T-helper 1 cell treated with Interleukin-12 subunit alpha and Interleukin-12 subunit beta and Interleukin-4 antibody, amounts not matched to agents 30 ng/mL and 1 ng/mL, for 36 hours (primary cell): Measurements from ENCODE around the gene LYRM4. TPM values are rescaled to one million over a fixed set of nuclear protein-coding genes. Genes with fewer than 3 reads are reported as not detected.

ENCODE experiments used
- intact Hi-C: fragments of 100-400 bp; cut with micrococcal nuclease; formaldehyde crosslinking; loops from one replicate; pipeline ENCODE4 v1.15.1; 2024
- total RNA-seq: library from RNA; stranded (reverse); gene quantifications from 2 replicates; pipeline ENCODE4 v1.2.3, GENCODE V29; 2022

Gene LYRM4
- 25.8 and 26.9 TPM in 2 replicates for total RNA-seq

DNA sequence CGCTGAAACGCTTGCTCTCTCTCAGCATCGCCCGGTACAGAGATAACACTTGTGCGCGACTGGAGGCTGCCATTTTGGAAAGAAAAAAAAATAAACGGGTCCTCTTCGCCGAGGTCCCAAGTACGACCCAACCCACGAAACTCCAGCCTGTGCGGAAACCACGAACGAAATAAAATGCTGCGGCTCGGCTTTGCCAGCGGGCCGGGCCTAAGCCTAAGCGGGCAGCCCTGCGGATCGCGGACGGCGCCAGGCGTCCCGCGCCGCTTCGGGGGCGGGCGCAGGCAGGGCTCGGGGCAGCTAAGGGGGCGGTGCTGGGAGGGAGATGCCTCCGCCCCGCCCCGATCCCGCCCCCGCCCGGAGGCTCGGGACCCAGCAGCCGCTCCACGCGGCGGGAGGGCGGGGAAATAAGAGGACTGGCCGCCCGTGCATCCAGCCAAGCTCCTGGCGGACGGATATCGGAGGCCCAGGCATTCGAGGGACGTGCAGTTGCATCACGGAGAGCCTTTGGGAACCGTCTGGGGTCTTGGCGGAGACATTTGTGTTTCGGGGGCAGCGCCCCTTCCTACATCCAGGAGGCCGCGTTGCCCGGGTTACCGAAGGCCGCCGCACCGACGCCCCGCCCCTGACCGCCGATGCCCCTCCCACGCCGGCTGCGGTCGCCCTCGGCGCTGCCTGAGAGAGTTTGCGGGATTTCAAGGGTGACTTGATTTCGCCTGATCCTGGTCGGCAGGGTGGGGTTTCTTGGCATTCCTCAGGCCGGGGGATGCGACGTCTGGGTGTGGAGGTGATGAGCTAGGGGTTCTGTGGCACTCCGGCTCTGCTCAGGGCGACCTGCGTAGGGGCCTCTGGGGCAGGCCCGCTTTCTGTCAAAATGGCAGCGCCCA lies at the start of gene LYRM4, which contains the start of gene FARS2:
Gene LYRM4 (minus strand): TSS at position 290 of the 884 bp plus-strand sequence. CDS start 217 bp downstream, at position 73.
Gene FARS2 (plus strand): TSS at position 853 of the 884 bp plus-strand sequence.
- intact Hi-C loops: loop anchor here (1.0 to 5.0 kb wide), 11 partner anchors 19 to 1243 kb away; partner anchors contain the start of genes CDYL, ECI2 and NRN1

DNA sequence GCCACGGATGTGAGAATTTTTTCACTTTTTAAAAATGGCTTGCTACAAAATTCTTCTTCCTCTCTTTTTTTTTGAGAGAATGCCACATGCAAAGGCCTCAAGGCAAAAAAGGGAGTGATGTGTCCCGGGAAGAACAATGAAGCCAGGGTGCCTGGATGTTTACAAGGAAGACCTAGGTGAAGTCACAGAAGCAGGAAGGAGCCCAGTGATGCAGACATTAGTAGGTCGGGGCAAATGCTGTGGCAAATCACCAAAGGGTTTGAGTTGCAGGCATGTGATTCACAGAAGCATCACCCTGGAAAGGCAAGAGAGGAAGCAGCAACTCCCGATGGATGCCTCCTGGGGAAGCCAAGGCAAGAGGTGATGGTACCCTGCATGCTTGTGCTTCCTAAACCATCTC lies 47.3 kb upstream of the LYRM4 start:
- intact Hi-C loops: no loop called here

DNA sequence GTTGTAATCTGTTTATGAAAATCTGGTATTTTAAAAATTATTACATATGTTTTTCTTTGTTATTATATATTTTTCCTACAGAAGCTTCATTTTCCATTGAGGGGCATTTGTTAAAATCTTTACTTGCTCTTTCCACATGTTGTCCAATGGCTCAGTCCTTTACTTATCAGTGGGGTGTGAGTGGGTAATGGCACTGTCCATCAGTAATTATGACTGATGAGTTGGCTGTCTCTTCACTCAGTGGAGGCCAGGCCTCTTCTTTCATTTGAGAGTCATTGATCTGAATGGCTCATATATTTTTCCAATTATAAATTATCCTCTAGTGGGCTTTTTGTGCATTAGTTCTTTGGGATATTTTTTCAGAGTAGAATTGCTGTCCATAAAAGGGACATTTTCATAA lies 46.3 kb upstream of the LYRM4 start:
- intact Hi-C loops: no loop called here

DNA sequence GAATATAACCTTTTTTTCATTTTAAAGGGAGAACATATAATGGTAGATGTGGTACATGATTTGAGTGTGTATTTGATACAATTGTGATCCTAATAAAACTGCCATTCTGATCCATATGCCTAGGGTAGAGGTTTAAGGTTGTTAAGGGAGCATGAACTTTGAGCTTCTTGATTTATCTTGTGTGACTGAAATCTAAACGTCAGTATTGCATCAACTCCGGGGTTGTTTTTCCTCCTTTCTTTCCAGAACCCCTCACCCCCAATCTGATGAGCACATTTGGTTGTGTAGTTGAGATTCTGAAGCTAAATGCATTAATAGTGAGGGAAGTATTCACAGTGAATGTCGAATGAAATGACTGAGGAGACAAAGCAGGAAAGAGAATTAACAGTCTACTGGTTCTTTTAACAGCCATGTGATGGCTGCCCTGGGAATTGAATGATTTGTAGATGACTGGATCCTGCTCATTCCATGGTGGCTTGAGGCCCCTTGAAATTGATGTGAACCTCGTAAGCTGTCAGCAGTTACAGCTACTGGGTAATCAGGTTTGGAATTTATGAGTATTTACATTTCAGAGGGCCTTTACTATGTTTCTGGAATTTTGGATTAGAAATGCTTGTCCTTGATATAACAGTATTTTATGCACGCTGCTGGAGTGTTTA lies 45.3 kb upstream of the LYRM4 start:
- intact Hi-C loops: no loop called here

DNA sequence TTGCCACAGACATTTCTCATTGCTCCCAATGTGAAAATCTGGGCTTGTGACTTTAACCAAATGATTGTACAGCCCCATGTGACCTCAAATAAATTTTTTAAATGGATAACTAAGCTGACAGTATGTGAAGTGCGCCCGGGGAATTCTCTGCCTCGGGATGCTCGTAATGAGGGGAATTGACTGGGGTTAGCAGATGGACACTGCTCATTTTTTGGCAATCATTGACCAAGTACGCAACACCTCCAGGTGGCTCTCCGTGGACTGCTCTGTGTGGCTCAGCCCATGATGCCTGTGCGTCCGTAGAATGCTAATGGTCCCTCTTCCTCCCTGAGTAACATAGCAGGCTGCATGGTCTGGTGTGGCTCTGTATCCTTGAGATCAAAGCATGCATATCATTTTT lies 42.9 kb upstream of the LYRM4 start:
- intact Hi-C loops: loop anchor here (1.0 to 2.0 kb wide), 5 partner anchors 23 to 160 kb away; partner anchors contain the start of gene LYRM4

DNA sequence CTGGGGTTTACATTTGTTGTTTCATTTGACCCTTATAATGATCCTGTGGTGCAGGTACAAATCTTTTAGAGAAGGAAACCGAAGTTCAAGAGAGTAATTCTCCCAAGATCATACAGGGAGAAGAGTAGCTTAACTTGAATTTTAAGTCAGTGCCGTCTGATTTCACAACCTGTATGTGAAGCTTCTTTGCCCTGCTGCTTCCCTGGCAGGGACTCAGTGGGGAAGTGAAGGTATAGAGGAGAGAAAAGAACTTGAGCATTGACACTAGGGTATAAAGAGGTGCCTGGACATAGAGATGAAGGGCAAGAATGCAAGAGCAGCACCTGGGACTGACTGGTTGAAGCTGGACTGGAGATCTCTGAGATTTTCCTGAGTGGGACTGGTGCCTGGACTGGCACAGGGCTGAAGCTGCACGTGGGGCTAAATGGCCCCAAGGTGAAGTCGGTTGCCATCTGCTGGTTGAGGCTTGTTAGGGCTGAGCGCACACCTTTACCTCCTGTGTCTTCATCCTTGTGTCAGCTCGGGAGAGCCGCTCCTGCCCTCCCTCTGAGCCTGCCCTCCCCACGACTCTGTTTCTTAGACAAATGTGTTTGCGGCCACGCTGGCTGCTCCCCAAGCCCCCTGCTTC lies 42.4 kb upstream of the LYRM4 start:
- intact Hi-C loops: loop anchor here (1.0 to 2.0 kb wide), 6 partner anchors 22 to 160 kb away; partner anchors contain the start of gene LYRM4

DNA sequence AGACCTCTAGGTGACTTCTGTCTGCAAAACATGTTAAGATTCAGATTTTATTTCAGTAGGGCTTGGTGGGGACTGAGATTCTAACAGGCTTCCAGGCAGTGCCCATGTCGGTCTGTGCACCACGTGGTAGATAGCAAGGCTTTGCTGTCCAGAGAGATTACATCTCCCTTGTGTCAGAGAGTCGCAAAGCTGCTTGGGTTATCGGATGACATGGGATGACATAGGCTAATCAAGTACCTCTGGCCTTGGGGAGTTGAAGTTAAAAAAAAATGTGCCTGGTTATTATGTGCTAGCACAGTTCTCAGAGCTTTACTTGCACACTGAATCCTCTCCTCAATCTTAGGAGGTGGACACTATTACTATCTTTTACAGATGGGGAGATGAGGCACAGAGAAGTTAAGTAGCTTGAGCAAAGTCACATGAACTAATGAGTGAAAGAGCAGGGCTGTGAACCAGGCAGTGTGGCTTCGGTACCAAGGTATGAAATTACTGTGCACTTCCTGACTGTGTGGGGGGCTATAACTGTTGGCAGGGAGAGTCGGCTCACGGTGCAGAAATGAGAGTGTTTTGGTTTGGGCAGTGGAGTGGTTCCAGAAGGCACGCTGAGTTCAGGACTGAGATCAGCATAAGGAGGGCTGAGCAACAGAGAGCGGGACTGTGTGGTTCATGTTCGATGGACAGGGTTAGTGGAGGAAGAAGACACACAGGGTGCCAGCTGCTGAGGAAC lies 41.6 kb upstream of the LYRM4 start:
- intact Hi-C loops: loop anchor here (1.0 to 2.0 kb wide), 2 partner anchors 22 to 128 kb away; no protein-coding TSS in a partner anchor

DNA sequence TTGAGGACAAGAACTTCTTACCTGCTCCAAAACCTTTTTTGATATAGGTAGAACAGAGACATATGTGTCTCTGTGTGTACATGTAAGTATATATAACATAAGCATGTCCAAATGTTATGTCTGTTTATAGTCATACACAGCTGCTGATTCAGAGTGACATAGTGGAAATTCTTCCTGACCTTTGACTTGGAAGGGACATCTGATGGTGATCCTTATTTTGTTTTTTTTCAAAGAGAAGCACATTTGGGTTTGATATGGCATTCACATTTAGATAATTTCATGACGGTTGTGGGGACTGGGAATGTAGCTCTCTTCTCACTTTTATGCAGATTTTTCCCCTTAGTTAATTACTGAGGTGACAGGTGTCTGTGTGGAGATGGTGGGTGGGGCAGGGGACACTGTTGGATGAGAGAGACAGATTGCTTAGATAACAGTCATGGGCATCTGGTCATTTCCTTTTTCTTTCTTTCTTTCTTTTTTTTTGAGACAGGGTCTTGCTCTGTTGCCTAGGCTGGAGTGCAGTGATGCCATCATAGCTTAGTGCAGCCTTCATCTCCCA lies 39.5 kb upstream of the LYRM4 start:
- intact Hi-C loops: no loop called here

DNA sequence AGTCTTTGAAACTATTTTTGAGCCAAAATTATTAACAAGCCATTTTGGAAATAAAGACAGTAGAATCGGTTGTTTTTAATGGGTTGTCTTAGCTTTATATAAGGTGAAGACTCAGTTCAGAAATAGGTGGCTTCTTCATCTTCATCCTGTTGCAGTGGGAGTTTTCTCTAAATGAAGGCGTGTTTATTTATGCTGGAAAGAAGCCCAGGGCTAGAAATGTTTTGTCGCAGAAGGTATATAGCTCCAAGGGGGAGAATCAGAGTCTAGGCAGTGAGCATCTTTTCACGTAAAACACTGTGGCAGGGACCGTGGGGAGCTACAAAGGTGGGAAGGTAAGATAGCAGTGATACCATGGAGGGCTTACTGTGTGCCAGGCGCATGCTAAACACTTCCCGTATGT lies 34.9 kb upstream of the LYRM4 start:
- intact Hi-C loops: no loop called here

DNA sequence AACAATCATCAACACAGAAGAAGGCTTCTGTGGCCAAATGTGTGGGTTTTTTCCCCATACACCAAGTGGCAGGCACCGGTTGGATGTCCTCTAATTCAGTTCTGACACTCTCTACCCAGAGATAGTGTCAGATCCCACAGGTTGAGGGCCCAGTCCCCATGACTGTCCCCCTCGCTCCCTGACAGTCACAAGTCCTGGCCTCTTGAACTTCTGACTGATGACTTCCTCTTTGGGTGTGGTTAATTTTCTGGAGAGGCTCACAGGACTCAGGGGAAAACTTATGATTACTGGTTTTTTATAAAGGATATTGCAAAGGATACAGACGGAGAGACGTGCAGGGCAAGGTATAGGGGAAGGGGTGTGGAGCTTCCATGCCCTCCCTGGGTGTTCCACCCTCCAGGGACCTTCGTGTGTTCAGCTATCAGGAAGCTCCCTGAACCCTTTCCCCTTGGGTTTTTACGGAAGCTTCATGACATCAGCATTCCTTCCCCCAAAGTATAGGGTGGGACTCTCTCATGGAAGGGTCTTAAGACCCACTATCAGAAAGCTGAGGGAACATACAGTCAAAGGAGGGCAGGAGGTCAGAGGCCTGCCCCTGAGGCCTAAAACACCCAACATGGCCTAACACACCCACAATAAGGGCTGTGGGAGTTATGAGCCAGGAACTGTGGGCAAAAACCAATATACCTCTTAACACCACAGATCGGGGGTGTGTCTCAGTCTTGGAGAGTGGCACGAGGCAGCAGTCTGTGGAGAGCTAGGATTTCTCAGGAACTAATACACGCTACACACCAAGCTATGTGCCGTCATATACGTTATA lies 33.9 kb upstream of the LYRM4 start:
- intact Hi-C loops: no loop called here

DNA sequence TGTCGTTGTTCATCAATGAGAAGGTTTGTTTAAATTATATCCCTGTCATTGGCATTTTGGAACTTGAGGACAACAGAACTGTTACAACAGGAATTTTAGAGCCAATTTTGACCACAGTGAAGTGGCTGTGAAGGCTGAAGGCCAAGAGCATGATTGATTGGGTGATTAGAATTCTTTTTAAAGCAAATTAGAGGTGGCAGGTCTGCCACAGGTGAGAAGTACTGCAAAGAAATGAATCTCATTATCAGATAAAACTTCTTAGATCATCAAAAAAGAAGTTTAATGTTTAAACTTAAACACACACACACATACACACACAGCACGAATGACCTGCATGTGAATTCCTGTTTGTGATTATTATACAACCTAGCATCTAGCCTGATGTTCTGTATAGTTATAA lies 32.9 kb upstream of the LYRM4 start:
- intact Hi-C loops: no loop called here

DNA sequence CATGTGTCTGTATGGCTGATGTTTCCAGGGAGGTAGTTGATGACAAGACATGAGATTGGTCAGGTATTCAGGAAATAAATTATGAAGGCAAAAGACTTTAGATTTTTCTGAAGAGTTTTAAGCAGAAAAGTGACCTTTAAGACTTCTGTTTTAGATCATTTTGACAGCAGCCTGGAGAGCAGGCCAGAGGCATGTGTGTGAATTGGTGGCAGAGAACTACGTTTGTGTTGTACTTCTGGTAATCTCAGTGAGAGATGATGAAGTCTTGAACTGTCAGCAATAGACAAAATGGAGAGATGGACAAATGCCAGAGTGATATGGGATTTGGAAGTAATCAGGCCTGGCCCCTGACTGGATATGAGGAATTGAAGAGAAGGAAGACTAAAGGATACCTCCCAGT lies 31.4 kb upstream of the LYRM4 start:
- intact Hi-C loops: no loop called here

DNA sequence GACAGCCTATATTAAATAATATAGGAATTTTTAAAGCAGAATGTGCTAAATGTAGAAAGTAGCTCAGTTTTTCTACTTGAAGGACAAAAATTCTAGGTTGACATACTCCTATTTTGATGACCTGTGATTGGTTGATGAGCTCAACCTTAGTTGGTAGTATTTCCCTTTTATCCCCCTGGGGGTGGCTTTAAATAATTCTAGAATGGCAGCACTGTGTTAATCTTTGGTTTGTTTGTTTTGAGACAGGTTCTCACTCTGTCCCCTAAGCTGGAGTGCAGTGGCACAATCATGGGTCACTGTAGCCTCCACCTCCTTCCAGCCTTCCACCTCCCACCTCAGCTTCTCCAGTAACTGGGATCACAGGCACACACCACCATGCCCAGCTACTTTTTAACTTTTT lies 29.8 kb upstream of the LYRM4 start:
- intact Hi-C loops: no loop called here

DNA sequence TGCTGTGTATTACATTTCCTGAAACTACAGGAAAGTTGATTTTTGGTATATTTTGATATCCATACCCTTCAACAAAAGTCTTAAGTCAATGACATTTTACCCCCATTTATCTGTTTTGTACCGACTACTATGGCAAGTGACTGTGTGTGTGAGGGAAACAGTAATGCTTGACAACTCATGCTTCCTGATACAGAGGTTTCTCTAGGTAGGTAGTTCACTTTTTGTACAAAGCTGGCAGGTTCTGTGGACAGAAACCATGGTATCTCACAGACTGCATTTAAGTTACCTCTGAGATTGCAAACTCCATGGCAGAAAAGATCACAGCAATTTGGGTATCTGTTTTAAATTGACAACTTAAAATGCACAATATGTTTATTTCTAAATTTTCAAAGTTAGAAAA lies 29.3 kb upstream of the LYRM4 start:
- intact Hi-C loops: no loop called here

DNA sequence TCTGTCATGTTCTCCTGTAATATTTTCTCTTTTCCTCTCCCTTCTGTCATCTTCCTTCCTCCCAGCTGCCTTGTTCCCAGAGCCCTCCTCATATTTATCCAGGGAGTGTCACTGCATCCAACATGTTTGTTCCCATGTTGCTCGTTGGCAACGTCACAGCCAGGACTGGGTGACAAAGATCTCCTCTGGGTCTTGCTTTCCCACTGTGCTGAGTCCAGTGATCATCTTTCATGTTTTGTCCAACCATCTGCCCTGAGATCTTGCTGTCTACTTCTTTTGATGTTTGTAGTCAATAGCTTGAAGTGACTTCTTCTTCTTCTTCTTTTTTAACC lies 27.2 kb upstream of the LYRM4 start:
- intact Hi-C loops: no loop called here

DNA sequence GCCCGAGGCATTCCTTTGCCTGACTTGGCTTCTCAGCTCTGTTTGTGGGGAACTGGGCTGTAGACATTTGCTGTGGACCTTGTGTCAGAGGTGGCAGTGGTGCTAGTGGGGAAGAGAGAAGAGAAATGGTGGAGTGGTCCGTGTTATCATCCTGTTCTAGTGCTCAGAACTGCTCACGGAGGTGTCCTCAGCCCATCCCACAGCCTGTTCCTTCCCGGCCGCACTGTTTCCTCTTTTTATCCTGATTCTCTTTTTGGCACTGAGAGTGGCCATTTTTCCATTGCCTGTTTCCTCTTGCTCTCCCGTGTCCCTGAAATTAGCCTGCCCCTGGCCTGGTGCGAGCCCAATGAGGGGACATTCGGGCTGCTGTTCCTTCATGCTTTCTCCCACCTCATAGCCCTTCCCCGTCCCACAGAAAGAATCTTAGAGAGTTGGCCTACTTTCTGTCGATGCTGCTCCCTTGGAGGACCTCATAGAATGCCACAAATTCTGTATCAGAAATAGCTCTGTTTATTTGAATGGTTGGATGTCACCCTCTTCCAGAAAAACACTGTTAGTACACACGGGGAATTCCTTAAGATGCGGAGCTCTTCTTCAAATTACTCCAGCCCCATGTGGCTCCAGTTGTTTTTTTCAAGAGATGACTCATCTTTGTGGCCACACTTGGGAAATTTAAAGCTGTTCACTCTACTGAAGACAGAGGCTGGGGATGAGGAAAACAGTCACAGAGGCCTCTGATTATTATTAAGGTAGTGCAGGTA lies 26.6 kb upstream of the LYRM4 start:
- intact Hi-C loops: no loop called here

DNA sequence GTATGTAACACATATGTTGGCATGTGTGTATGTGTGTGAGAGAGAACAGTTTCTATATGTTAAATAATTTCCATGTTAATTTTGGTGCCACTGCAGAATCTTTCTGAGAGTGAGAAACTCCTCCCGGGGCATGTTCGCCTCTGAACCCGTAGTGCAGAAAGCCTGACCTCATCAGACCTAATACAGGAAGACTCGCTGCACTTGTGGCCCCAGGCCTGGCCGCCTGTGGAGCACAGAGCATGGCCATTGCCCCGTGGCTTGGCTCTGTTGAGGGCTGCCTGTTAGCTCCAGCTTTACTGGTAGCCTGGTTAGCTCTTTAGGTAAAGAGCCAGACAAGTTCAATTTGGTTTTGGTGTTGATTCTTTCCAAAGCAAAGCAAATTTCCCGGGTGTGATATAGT lies 26.0 kb upstream of the LYRM4 start:
- intact Hi-C loops: no loop called here

DNA sequence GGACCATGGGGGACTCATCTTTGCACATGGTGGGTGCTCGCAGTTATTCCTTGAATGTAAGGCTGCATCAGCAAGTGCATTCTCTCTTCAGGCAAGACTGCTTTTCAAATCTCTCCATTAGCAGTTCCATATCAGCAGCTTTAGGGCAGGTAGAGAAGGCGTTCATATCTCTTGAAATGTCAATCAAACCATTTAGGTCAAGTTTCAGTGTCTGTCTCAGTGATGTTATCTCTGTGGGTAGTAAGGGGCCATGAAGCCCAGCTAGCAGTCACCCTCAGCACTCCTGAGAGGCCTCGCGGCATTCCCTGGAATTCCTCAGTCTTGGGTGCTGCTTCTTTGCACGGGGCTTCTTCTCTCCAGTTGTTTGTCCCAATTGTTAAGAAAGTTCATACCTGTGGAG lies 24.8 kb upstream of the LYRM4 start:
- intact Hi-C loops: no loop called here

DNA sequence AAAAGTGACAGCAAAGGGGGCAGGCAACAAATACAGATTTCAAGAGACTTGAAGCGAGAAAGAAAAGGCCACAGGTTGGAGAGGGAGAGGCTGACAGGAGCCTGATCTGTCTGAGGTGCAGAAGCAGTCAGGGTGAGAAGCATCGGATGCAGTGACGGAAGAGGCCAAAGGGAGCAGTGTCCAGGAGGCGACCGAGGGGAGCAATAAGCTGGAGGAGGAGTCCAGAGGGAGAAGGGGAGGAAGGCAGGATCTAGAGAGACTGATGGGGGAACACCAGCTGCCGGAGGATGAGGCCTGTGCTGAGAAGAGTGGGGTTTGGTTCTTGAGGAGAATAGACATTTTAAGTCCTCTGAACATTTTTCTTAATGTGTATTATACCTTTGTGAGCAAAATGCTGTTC lies 24.3 kb upstream of the LYRM4 start:
- intact Hi-C loops: no loop called here
